IPS-18c (cell line): Measurements from ENCODE around the gene TUBB2A.
"Not testable (repeated sequence)": the region's sequence is repeated elsewhere in the genome, so short reads cannot be mapped to it uniquely, and the experiment has no call there.

Experiments
- H3K4me3 ChIP-seq: 2 replicates; pipeline ENCODE4 v1.7.0; 2013; ENCODE audit warnings: low read depth, mild to moderate bottlenecking, low read length, moderate library complexity; ENCODE audit not compliant: insufficient read depth
- H3K9me3 ChIP-seq: one replicate; pipeline ENCODE4 v1.6.1; 2013; ENCODE audit warnings: mild to moderate bottlenecking, low read length, moderate library complexity; ENCODE audit not compliant: control insufficient read depth, insufficient read depth

Gene TUBB2A

GRCh38 chr6:3164388-3164787 lies 7.0 kb upstream of the TUBB2A start:
- Histone ChIP-seq H3K9me3 (no peaks in the 10 kb centered on the region), H3K4me3 (no peak overlapping the region)

GRCh38 chr6:3163248-3163594 lies 5.9 kb upstream of the TUBB2A start:
- Histone ChIP-seq H3K4me3 (peak overlapping the region; percentile 42), H3K9me3 (no peaks in the 10 kb centered on the region)

- Histone ChIP-seq H3K4me3 (peak overlapping the region; percentile 78), H3K9me3 (no peaks in the 10 kb centered on the region)
Observed at GRCh38 chr6:3162565-3163247, 5.4 kb upstream of the TUBB2A start.

GRCh38 chr6:3162067-3162497 lies 4.7 kb upstream of the TUBB2A start:
- H3K9me3 ChIP-seq: no peaks in the 10 kb centered on the region
- peak overlapping the region; percentile 78 for H3K4me3 ChIP-seq

GRCh38 chr6:3159805-3160781 lies 2.7 kb upstream of the TUBB2A start:
- no peaks in the 10 kb centered on the region for H3K9me3 ChIP-seq
- peak overlapping the region; percentile 29 for H3K4me3 ChIP-seq

- not testable (repeated sequence) for H3K9me3 ChIP-seq
- H3K4me3 ChIP-seq: peak overlapping the region; percentile 92
Observed at GRCh38 chr6:3156184-3157130, 887 bp downstream of the TUBB2A start.

- H3K4me3 ChIP-seq: not testable (repeated sequence)
Observed at GRCh38 chr6:3155416-3155815, 1.9 kb downstream of the TUBB2A start.

GRCh38 chr6:3152689-3153088 lies 4.7 kb downstream of the TUBB2A start:
- H3K9me3 ChIP-seq: no peaks in the 10 kb centered on the region
- H3K4me3 ChIP-seq: no peak overlapping the region

More at GRCh38 chr6:3155416-3155815, 1.9 kb downstream of the TUBB2A start:
- not testable (repeated sequence) for H3K9me3 ChIP-seq

GRCh38 chr6:3151691-3152090 lies 5.7 kb downstream of the TUBB2A start:
- no peak overlapping the region for H3K4me3 ChIP-seq
- no peaks in the 10 kb centered on the region for H3K9me3 ChIP-seq

GRCh38 chr6:3147914-3148757 lies 9.2 kb downstream of the TUBB2A start:
- no peak overlapping the region for H3K4me3 ChIP-seq
- H3K9me3 ChIP-seq: no peaks in the 10 kb centered on the region

- H3K9me3 ChIP-seq: no peaks in the 10 kb centered on the region
- no peak overlapping the region for H3K4me3 ChIP-seq
Observed at GRCh38 chr6:3144571-3144970, 12.8 kb downstream of the TUBB2A start.

GRCh38 chr6:3143158-3143557 lies 14.2 kb downstream of the TUBB2A start:
- H3K9me3 ChIP-seq: no peaks in the 10 kb centered on the region
- H3K4me3 ChIP-seq: no peak overlapping the region

- H3K9me3 ChIP-seq: no peaks in the 10 kb centered on the region
Observed at GRCh38 chr6:3142536-3142935, 14.8 kb downstream of the TUBB2A start.

GRCh38 chr6:3140201-3140600 lies 17.1 kb downstream of the TUBB2A start:
- H3K9me3 ChIP-seq: no peaks in the 10 kb centered on the region
- H3K4me3 ChIP-seq: no peak overlapping the region

More at GRCh38 chr6:3142536-3142935, 14.8 kb downstream of the TUBB2A start:
- H3K4me3 ChIP-seq: no peak overlapping the region

- H3K4me3 ChIP-seq: no peak overlapping the region
Observed at GRCh38 chr6:3139090-3139903, 18.0 kb downstream of the TUBB2A start.

GRCh38 chr6:3138341-3138740 lies 19.0 kb downstream of the TUBB2A start:
- no peaks in the 10 kb centered on the region for H3K9me3 ChIP-seq
- H3K4me3 ChIP-seq: no peak overlapping the region

More at GRCh38 chr6:3139090-3139903, 18.0 kb downstream of the TUBB2A start:
- H3K9me3 ChIP-seq: no peaks in the 10 kb centered on the region
